ENCODE data around the gene BTRC. TPM values are rescaled to one million over a fixed set of nuclear protein-coding genes. Genes with fewer than 3 reads are reported as not detected.

The BTRC gene
- total RNA-seq, 1 donor from 2014 or later, result 28.6 TPM

- no peak overlapping the region for H3K27ac Mint-ChIP-seq (ENCODE audit: unreplicated experiment)
- no peak overlapping the region for H3K4me3 Mint-ChIP-seq (ENCODE audit: unreplicated experiment)
- no peaks in the 10 kb centered on the region for H3K27me3 Mint-ChIP-seq (ENCODE audit: low read depth)
- no peak for TF ChIP-seq CTCF (IDR thresholded peaks at IDR 0.05)
- no peaks in the 10 kb centered on the region for H3K9me3 Mint-ChIP-seq (ENCODE audit: low read depth)
- DNase-seq (ENCODE audit: low spot score), result no peak
- H3K36me3 Mint-ChIP-seq (ENCODE audit: low read depth), result peaks cover 5% of the 10 kb centered on the region
- no peaks in the 10 kb centered on the region for H3K4me1 Mint-ChIP-seq (ENCODE audit: low read depth)
Measured at GRCh38 chr10:101484175-101484745, 130.3 kb downstream of the BTRC start.

GRCh38 chr10:101485207-101485606, 131.2 kb downstream of the BTRC start:
- Mint-ChIP-seq H3K36me3 (ENCODE audit: low read depth) (peaks cover 5% of the 10 kb centered on the region), H3K9me3 (ENCODE audit: low read depth) (no peaks in the 10 kb centered on the region)

GRCh38 chr10:101485681-101486554, 132.0 kb downstream of the BTRC start:
- Mint-ChIP-seq H3K27me3 (ENCODE audit: low read depth) (no peaks in the 10 kb centered on the region), H3K4me1 (ENCODE audit: low read depth) (no peaks in the 10 kb centered on the region), H3K4me3 (ENCODE audit: unreplicated experiment) (no peak overlapping the region), H3K27ac (ENCODE audit: unreplicated experiment) (no peak overlapping the region), H3K9me3 (ENCODE audit: low read depth) (no peaks in the 10 kb centered on the region), H3K36me3 (ENCODE audit: low read depth) (peaks cover 5% of the 10 kb centered on the region)
- no peak for TF ChIP-seq CTCF (IDR thresholded peaks at IDR 0.05)
- DNase-seq (ENCODE audit: low spot score), result no peak

More at GRCh38 chr10:101485207-101485606, 131.2 kb downstream of the BTRC start:
- Mint-ChIP-seq H3K27ac (ENCODE audit: unreplicated experiment) (no peak overlapping the region), H3K27me3 (ENCODE audit: low read depth) (no peaks in the 10 kb centered on the region), H3K4me3 (ENCODE audit: unreplicated experiment) (no peak overlapping the region), H3K4me1 (ENCODE audit: low read depth) (no peaks in the 10 kb centered on the region)
- DNase-seq (ENCODE audit: low spot score), result no peak
- no peak for TF ChIP-seq CTCF (IDR thresholded peaks at IDR 0.05)

- no peak for DNase-seq (ENCODE audit: low spot score)
- no peak overlapping the region for H3K4me3 Mint-ChIP-seq (ENCODE audit: unreplicated experiment)
- no peaks in the 10 kb centered on the region for H3K27me3 Mint-ChIP-seq (ENCODE audit: low read depth)
- H3K27ac Mint-ChIP-seq (ENCODE audit: unreplicated experiment), result no peak overlapping the region
- H3K4me1 Mint-ChIP-seq (ENCODE audit: low read depth), result no peaks in the 10 kb centered on the region
- H3K9me3 Mint-ChIP-seq (ENCODE audit: low read depth), result no peaks in the 10 kb centered on the region
- no peak for TF ChIP-seq CTCF (IDR thresholded peaks at IDR 0.05)
- peaks cover 2% of the 10 kb centered on the region for H3K36me3 Mint-ChIP-seq (ENCODE audit: low read depth)
Measured at GRCh38 chr10:101487399-101487798, 133.4 kb downstream of the BTRC start.

GRCh38 chr10:101489355-101489754, 135.4 kb downstream of the BTRC start:
- Mint-ChIP-seq H3K4me3 (ENCODE audit: unreplicated experiment) (no peak overlapping the region), H3K9me3 (ENCODE audit: low read depth) (no peaks in the 10 kb centered on the region), H3K36me3 (ENCODE audit: low read depth) (no peaks in the 10 kb centered on the region), H3K4me1 (ENCODE audit: low read depth) (peaks cover 3% of the 10 kb centered on the region), H3K27ac (ENCODE audit: unreplicated experiment) (no peak overlapping the region), H3K27me3 (ENCODE audit: low read depth) (no peaks in the 10 kb centered on the region)
- no peak for DNase-seq (ENCODE audit: low spot score)
- TF ChIP-seq CTCF (IDR thresholded peaks at IDR 0.05), result no peak

All from chondrocyte (in vitro differentiated cells).